NB4 (cell line): ENCODE measurements around the gene NHSL1.

Experiments used
- MYC ChIP-seq: IDR thresholded peaks from 2 replicates; pipeline ENCODE4 v1.6.1; 2011; ENCODE audit warnings: low read depth, low read length
- POLR2A ChIP-seq: IDR thresholded peaks from 2 replicates; pipeline ENCODE4 v1.6.1; 2011; ENCODE audit warnings: mild to moderate bottlenecking; ENCODE audit not compliant: insufficient read length; ENCODE audit errors: extremely low read depth
- TF ChIP-seq, protein P1 (sequence below): IDR thresholded peaks from one replicate; pipeline ENCODE4 v1.5.1; 2012; ENCODE audit warnings: low read depth, low read length
- TF ChIP-seq, protein P2 (sequence below): IDR thresholded peaks from 2 replicates; pipeline ENCODE4 v1.6.1; 2011; ENCODE audit warnings: low read depth, low read length

DNA sequence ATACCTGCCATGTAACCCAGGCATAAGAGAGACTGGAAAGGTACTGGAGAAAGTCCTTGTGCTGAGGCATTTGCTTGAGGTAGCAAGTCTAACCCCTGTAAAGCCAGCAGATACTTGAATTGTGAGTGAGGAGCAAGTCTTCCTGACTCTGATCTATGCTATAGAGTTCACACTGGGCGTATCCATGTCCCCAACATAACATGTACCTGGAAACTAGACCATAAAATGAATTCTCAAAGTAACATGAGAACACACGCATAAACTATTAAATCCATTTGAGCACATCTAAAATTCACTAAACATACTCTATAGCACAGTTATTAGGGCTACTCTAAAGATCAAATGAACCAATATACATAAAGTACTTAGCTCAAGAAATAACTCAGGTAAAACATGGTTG is 2.0 kb downstream of the NHSL1 start:
- TF ChIP-seq MYC (no peak), POLR2A (no peak)
- TF ChIP-seq, protein P1, sequence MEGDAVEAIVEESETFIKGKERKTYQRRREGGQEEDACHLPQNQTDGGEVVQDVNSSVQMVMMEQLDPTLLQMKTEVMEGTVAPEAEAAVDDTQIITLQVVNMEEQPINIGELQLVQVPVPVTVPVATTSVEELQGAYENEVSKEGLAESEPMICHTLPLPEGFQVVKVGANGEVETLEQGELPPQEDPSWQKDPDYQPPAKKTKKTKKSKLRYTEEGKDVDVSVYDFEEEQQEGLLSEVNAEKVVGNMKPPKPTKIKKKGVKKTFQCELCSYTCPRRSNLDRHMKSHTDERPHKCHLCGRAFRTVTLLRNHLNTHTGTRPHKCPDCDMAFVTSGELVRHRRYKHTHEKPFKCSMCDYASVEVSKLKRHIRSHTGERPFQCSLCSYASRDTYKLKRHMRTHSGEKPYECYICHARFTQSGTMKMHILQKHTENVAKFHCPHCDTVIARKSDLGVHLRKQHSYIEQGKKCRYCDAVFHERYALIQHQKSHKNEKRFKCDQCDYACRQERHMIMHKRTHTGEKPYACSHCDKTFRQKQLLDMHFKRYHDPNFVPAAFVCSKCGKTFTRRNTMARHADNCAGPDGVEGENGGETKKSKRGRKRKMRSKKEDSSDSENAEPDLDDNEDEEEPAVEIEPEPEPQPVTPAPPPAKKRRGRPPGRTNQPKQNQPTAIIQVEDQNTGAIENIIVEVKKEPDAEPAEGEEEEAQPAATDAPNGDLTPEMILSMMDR: no peak
- TF ChIP-seq, protein P2, sequence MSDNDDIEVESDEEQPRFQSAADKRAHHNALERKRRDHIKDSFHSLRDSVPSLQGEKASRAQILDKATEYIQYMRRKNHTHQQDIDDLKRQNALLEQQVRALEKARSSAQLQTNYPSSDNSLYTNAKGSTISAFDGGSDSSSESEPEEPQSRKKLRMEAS: no peak
